GM18508 (cell line): ENCODE results near the gene SPRR1A.

Experiments
- ATAC-seq: cut with Tn5 transposase; IDR thresholded peaks from one replicate; pipeline ENCODE4 v1.9.1; 2021; ENCODE audit warnings: moderate number of reproducible peaks; ENCODE audit not compliant: insufficient read depth, unreplicated experiment

The SPRR1A gene, protein sequence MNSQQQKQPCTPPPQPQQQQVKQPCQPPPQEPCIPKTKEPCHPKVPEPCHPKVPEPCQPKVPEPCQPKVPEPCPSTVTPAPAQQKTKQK

DNA sequence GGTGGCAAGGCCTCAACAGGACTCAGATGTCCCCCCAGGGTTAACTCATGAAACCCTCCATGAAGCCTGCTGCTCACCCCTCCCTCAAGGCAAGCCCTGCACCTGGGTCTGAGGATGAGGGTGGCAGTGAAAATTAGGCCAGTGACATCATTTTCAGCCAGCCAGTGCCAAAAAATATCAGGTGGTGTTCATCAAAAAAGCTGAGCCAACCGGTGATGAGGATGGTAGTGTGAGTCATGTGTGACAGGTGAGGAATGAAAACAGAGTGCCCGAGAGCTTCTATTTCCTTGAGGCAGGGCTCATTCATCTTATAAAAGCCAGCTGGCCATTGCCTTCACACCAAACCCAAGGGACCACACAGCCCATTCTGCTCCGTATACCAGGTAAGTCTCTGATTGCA, at the start of gene SPRR1A:
TSS of gene SPRR1A (plus strand) at position 339 of the 400 bp plus-strand sequence. CDS start 1,150 bp downstream, outside the sequence.
- ATAC-seq, result no peak

- ATAC-seq, result no peak
Observed at GRCh38 chr1:152940614-152941013, 43.3 kb upstream of the SPRR1A start.

GRCh38 chr1:152941037-152941711, 42.7 kb upstream of the SPRR1A start:
- no peak for ATAC-seq

GRCh38 chr1:152942161-152942560, 41.7 kb upstream of the SPRR1A start:
- no peak for ATAC-seq

DNA sequence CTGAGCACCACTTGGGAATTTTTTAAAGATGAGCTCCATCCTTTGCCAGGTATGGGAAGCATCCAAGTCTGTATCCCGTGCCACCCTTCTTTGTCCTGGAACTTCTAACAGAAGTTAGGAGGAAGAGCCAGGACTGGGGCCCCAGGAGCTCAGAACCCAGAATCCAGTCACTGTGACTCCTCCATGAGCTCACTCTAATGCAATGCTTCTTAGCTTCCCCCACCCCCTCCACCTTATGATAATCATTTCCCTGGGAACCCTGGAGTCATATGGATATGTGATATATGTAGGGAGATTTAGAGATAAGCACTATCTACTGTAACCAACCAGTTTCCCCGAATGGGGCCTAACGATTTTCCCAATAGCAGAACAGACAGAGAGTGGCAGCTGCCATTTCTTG, 37.6 kb upstream of the SPRR1A start:
- ATAC-seq, result no peak

DNA sequence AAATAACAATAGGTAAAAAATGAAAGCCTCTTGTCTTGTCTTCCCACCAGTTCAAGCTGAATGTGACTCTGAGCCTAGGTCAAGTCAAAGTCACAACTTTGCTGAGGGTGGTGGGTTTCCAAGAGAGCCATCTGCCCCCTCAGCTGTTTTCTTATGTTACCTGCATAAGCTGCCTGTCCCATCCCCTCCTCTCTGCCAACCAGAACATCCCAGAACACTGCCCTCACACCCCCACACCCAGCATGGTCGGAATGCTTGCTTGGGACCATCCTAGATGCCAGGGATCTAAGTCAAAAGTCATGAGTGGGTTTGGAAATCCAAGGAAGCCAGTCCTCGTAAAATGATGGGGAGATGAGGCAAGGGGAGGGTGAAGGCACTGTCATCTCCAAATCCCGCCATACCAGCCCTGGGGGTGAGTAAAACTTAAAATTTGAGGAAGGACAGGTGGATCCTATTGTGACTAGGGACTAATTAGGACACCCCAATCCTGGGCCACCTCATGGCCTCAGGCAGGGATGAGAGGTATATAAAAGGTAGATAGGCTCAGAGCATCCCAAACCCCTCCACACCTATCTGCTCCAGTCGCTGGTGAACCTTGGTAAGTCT, 37.1 kb upstream of the SPRR1A start, which contains the start of gene SPRR5:
TSS of gene SPRR5 (plus strand) at position 556 of the 606 bp plus-strand sequence. CDS start 1,349 bp downstream, outside the sequence.
- no peak for ATAC-seq

DNA sequence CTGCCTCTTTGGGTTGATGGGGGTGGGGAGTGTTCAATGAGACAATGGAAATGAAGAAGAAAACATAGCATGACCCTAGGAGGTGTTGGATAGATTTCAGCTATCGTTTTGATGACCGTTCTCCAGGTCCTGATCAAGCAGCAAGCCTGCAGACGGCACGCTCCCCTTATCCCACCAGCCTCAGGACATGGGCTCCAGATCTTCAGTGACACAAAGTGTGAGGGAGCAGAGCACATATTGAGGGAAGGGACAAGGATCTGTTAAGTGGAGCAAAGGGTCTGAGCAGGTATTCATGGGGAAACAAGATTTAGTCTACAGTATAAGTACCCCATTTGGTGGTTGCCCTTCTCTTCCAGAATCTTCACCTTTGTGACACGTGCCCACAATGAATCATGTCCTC, 32.2 kb upstream of the SPRR1A start:
- no peak for ATAC-seq

DNA sequence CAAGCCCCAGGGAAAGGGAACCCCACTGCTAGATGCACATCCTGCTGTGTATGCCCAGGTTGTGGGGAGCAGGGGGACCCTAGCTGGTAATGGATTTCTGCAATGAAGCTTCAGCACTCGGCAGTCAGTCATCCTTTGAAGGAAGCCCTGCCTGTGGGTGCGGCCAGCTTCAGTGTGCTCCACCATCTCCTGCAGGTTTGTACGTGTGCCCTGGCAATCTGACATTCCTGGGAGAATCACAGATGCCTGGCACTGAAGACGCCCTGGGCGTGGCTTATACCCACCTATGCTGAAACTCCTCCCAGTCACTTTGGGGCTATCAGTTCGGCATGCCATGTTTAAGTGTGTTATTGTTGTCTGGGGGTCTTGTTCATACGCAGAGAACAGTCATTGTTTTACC, 30.1 kb upstream of the SPRR1A start:
- ATAC-seq, result no peak

DNA sequence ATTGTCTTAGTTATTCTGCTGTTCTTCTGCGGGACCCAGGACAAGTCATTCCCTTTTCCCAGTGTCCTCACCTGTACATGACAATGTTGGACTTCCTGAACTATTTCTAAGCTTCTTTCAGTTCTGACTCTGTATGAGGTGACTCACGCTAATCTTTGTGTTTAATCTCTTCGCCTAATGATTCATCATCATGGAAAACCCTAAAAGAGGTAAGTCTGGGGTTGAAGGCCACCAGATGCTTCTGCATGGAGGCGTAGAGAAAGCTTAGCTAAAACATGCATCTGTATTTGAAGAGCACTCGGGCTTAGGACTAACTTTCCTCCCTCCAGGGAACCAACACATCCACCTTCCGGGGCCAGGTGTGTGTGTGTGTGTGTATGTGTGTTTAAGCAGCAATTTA, 29.4 kb upstream of the SPRR1A start:
- no peak for ATAC-seq

DNA sequence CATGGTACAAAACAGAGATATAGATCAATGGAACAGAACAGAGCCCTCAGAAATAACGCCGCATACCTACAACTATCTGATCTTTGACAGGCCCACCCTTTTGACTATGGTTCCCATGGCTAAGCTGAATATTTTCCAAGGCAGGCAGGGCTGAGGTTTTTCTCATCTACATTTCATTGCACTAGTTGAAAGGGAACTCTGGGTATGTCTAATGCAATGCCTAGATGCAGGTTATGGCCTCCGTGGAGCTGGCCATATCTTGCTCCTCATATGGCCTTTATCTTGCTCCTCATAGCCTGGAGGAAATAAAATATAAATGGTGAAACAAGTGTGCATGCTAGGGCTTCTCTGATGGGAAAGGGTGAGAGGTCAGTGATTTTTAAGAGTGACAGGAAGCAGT, 26.3 kb upstream of the SPRR1A start:
- no peak for ATAC-seq

DNA sequence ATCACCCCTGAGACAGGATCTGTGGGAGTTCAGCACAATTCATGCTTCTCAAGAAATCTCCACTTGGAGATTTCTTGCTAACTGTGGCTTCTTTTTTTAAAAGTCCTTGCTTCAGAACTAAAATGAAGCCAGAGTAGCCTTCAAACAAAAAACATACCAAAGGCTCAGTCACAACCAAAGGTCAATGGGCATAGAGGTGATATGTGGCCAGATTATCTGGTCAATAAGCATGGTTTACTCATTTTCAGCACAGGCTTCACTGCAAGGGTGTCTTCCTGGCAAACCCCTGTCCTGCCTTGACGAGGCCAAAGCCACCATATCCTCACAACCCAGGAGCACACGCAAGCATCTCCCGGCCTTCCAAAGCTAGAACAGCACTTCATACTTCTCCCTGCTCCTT, 24.6 kb upstream of the SPRR1A start:
- no peak for ATAC-seq

GRCh38 chr1:152959801-152960451, 24.0 kb upstream of the SPRR1A start:
- ATAC-seq, result no peak

DNA sequence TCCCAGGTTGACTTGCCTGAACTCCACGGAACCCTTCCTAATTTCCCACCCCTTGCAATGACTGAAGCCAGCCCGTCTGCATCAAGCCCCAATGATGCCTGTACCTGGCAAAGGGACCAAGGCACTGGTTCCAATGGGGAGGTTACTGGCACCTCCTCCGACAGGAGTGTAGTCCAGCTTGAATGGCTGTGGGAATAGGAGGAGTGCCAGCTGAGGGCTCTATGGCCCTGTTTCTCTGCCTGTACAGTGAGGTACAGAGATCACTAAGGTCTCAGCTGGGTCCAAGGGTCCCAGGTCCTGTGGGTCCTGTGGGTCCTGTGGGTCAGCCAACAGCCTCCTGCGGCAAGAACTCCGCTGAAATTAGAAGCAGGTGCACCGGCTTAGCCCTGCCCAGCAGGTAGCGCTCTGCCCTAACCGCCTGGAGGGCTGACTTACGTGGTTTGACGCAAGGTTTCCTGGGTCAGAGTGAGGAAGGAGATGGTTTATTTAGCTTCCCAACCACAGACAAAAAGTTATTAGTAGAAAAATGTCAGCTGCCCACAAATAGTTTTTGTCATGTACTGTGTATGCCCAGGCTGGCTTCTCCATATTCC, 23.3 kb upstream of the SPRR1A start:
- no peak for ATAC-seq

GRCh38 chr1:152961226-152961891, 22.5 kb upstream of the SPRR1A start:
- ATAC-seq, result no peak

DNA sequence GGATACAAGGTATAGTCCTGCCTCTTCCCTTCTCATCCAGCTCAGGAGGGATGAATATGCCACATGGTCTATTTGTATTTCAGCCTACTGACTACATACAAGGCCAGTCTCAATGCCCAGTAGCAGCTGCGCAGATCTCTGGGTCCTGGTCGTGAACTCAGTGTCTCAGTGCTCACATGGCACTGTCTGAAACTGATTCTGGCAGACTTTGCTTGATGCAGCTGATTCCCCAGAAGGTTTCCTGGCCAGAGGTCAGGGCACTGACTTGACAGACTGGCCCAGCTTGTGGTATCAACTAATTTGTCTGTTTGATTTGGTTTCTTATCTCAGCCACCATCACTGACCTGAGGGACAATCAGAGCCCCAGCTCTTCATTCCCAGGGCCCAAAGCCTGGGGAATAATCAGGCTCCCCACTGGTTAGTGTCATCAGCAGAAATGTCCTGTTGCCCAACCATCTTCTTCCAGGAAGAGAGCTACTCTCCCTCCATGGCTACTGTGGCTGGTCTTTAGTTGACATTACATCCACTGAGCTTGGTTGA, 20.9 kb upstream of the SPRR1A start:
- no peak for ATAC-seq

- ATAC-seq, result no peak
Observed at GRCh38 chr1:152964536-152964935, 19.3 kb upstream of the SPRR1A start.

DNA sequence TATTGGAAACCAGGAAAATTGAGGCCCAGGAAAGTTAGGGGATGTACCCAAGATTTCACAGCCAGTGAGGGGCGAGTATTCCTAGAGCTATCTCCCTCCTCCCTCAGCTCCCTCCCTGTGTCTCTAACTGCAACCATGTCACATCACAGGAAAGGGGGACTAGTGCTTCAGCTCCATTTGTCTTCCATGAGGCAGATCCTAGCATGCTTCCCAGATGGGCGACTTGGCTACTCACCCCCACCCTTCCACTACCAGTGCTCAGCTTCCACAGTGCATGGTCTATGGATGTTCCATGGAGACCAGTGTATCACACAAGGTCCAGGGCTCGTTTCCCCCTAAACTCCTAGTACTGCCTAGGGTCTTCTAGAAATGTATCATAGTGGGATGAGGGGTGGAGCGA, 18.0 kb upstream of the SPRR1A start:
- no peak for ATAC-seq

DNA sequence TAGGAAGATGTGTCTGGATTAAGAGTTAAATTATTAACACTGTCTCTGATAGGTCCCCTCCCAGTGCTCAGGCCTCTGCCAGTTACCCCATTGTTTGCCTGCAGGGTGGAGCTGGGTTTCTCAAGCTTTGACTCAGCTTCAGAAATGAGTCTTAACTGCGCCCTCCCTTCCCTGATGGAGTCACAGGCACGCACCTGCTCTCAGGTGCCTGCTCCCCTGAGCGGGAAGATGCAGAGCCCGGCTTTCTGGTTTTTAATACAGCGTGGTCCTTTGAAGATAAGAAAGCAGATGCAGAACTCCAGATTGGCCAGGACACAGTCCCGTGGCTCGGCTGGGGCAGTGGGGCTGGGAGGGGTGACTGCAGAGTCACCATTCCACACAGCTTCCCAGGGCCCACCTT, 16.7 kb upstream of the SPRR1A start:
- ATAC-seq, result no peak

DNA sequence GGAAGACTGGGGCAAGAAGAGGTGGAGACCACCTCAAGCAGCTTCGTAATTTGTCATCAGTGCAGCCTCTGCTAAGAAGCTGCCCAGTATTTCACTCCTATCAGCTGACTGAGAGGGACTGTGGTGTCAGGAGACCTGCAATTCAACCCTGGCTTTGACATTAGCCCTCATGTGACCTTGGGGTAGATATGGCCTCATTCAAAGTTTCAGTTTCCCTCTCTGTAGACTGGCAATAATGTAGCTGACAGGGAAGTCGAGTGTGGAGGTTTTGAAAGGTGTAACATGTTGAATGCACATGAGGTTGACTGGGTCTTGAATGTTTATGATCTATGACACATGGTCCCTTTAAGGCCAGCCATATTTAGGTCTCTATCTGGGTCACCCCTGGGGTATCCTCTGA, 15.6 kb upstream of the SPRR1A start:
- peak; percentile 92 for ATAC-seq

DNA sequence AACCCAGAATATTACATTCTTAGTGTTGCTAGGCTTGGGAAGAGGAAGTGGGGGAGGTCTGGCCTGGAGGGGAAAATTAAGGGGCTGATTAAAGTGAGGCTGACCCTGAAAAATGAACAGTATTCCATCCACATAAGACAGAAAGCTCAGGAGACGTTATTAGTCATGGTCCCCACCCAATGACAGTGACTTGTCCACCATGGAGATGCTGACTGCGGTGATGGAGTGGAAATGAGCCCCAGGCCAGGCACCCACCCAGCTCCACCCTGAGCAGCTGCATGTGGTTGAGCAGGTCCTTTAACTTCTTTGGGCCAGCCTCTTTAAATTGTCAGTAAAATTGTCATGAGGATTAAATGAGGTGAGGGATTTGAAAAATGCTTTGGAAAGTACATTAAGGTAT, 14.8 kb upstream of the SPRR1A start:
- ATAC-seq, result no peak
